HG02870 (cell line): ENCODE results near the gene LCN6.

Experiments
- ATAC-seq: cut with Tn5 transposase; IDR thresholded peaks from one replicate; pipeline ENCODE4 v1.9.1; 2021; ENCODE audit warnings: mild to moderate bottlenecking, moderate library complexity; ENCODE audit not compliant: unreplicated experiment

The LCN6 gene

GRCh38 chr9:136695435-136695895 is 52.9 kb downstream of the LCN6 start:
- no peak for ATAC-seq

- ATAC-seq = no peak
Observed at GRCh38 chr9:136694872-136695247, 53.5 kb downstream of the LCN6 start.

DNA sequence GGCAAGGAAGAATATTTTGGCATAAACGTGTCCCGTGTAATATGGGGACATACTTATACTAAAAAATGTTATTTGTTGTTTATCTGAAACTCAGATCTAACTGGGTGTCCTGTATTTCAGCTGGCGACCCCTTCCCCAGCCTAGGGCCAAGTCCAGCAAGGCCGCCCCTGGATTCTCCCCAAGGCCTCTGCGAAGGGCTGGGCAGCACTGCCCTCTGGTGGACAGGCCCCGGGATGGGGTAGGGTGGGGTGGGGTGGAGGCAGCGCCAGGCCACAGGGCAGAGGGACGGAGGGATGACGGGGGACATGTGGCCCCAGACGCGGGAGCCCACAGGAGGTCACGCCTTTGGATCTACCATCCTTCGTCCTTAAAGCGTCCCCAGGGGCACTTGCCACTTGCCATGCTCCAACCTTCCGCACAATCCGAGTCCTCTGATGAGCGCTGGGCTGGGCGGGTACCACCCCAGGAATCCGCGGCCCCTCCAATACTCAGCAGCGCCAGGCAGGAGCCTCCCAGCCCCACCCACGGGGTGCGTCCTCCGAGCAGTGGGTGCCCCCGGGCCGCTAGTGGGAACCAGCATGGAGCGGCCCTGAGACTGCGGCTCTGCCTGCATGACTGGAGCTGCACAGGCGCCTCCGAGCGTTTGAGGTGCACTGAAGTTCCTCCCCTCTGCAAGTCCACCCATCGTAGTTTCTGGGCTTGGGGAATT is 54.0 kb downstream of the LCN6 start:
- no peak for ATAC-seq
